GM12878 (cell line): ENCODE results near the gene ABCG1. TPM values are rescaled to one million over a fixed set of nuclear protein-coding genes. Genes with fewer than 3 reads are reported as not detected.

Experiments
- ATAC-seq: fragments of 200-7000 bp; cut with Tn5 transposase; 3 replicates; pipeline ENCODE4 v1.9.1; 2020; ENCODE audit warnings: mild to moderate bottlenecking, moderate library complexity
- BruUV-seq: library from RNA; stranded (reverse); fragments of 400-500 nt; replicated peaks from 2 replicates; lab custom pipeline; 2021; lab: Mats Ljungman, UMichigan
- CTCF ChIA-PET: fragments of 300-600 bp; sonication (Branson Sonifier 250); formaldehyde crosslinking; extraction: SDS; loops from one replicate; lab custom pipeline; 2021; ENCODE audit warnings: inconsistent platforms; lab: Yijun Ruan, JAX
- POLR2A ChIA-PET: fragments of 350-600 bp; formaldehyde crosslinking; extraction: SDS; loops from one replicate; lab custom pipeline; 2021; ENCODE audit warnings: inconsistent platforms; lab: Charles Lee
- RAD21 ChIA-PET: fragments of 300-600 bp; sonication (Branson Sonifier 250); formaldehyde crosslinking; loops from one replicate; lab custom pipeline; 2023; ENCODE audit warnings: antibody characterized with exemption; ENCODE audit not compliant: unreplicated experiment; lab: Charles Lee
- SMC1A ChIA-PET: fragments of 300-600 bp; sonication (Branson Sonifier 250); formaldehyde crosslinking; loops from one replicate; lab custom pipeline; 2023; ENCODE audit not compliant: unreplicated experiment, uncharacterized antibody; lab: Charles Lee
- DNase-seq: peaks from one replicate; pipeline ENCODE4 v3.0.0-alpha.2; 2011; ENCODE audit warnings: low read depth, low spot score
- FAIRE-seq: peaks from 3 replicates; lab custom pipeline; 2011; peaks lifted over from hg19 to GRCh38; lab: Jason Lieb, UNC
- H2AFZ ChIP-seq: 2 replicates; pipeline ENCODE4 v1.6.0; 2011; ENCODE audit warnings: low read depth, low read length, control low read depth; ENCODE audit not compliant: control insufficient read depth
- H3K27ac ChIP-seq: 2 replicates; pipeline ENCODE4 v1.5.1; 2011; ENCODE audit warnings: control low read depth; ENCODE audit not compliant: control insufficient read depth, insufficient read depth
- H3K27me3 ChIP-seq, 2 experiments: replicated peaks in 1 of 2; 2 replicates each; pipeline versions ENCODE4 v1.6.0 to v1.6.1; 2011; ENCODE audit warnings: low read length in 1 of 2; ENCODE audit not compliant: control insufficient read depth in 2 of 2, insufficient read depth in 2 of 2
- H3K36me3 ChIP-seq, 2 experiments: 2 replicates each; pipeline ENCODE4 v1.5.1; 2011; ENCODE audit warnings: low read length in 1 of 2; ENCODE audit not compliant: control insufficient read depth in 2 of 2, insufficient read depth in 2 of 2
- H3K4me1 ChIP-seq: 2 replicates; pipeline ENCODE4 v1.6.1; 2011; ENCODE audit warnings: mild to moderate bottlenecking, low read length, moderate library complexity, mixed read lengths; ENCODE audit not compliant: control insufficient read depth, insufficient read depth
- H3K4me2 ChIP-seq: 2 replicates; pipeline ENCODE4 v1.6.0; 2011; ENCODE audit warnings: control low read depth; ENCODE audit not compliant: control insufficient read depth, insufficient read depth
- H3K4me3 ChIP-seq: fragments of 200-600 bp; sonication (generic); 2 replicates; pipeline ENCODE4 v1.5.1; 2016
- H3K79me2 ChIP-seq: 2 replicates; pipeline ENCODE4 v1.6.0; 2011; ENCODE audit warnings: low read length; ENCODE audit not compliant: control insufficient read depth, insufficient read depth
- H3K9ac ChIP-seq: 2 replicates; pipeline ENCODE4 v1.8.0; 2011; ENCODE audit warnings: low read length, control low read depth, mixed read lengths; ENCODE audit not compliant: control insufficient read depth, insufficient read depth
- H3K9me3 ChIP-seq: replicated peaks from 3 replicates; pipeline ENCODE4 v1.5.1; 2011; ENCODE audit warnings: mild to moderate bottlenecking, low read length; ENCODE audit not compliant: control insufficient read depth, insufficient read depth
- H4K20me1 ChIP-seq: 2 replicates; pipeline ENCODE4 v1.6.0; 2011; ENCODE audit not compliant: control insufficient read depth, insufficient read depth
- CBX3 ChIP-seq: fragments of 200-600 bp; sonication (generic); IDR thresholded peaks from 2 replicates; pipeline ENCODE4 v1.6.1; 2016; ENCODE audit warnings: low read depth, borderline replicate concordance
- FOXM1 ChIP-seq: IDR thresholded peaks from 2 replicates; pipeline ENCODE4 v1.6.1; 2012; ENCODE audit warnings: low read depth, mild to moderate bottlenecking, inconsistent platforms, low read length, moderate library complexity
- IRF5 ChIP-seq: fragments of 450-650 bp; IDR thresholded peaks from 2 replicates; pipeline ENCODE4 v1.6.1; 2017; ENCODE audit warnings: borderline replicate concordance
- KDM1A ChIP-seq: fragments of 200-600 bp; sonication (generic); IDR thresholded peaks from 2 replicates; pipeline ENCODE4 v1.6.1; 2016; ENCODE audit warnings: borderline replicate concordance
- MEF2B ChIP-seq: fragments of 450-650 bp; IDR thresholded peaks from 2 replicates; pipeline ENCODE4 v1.6.1; 2018; ENCODE audit warnings: mild to moderate bottlenecking, moderate library complexity; ENCODE audit not compliant: partially characterized antibody, poor library complexity, severe bottlenecking
- MLLT1 ChIP-seq: fragments of 450-650 bp; IDR thresholded peaks from 2 replicates; pipeline ENCODE4 v1.6.1; 2016; ENCODE audit warnings: mild to moderate bottlenecking
- MXI1 ChIP-seq: fragments of 150-350 bp; IDR thresholded peaks from 2 replicates; pipeline ENCODE4 v1.6.1; 2011; ENCODE audit warnings: low read depth, mild to moderate bottlenecking, inconsistent platforms, low read length, improper control_type of control experiment
- PML ChIP-seq: IDR thresholded peaks from 2 replicates; pipeline ENCODE4 v1.6.1; 2012; ENCODE audit warnings: low read length, inconsistent platforms
- POLR2AphosphoS5 ChIP-seq: IDR thresholded peaks from 2 replicates; pipeline ENCODE4 v1.6.1; 2011; ENCODE audit warnings: mild to moderate bottlenecking, low read length, inconsistent platforms
- SIX5 ChIP-seq: IDR thresholded peaks from 2 replicates; pipeline ENCODE4 v1.6.1; 2011; ENCODE audit warnings: mild to moderate bottlenecking, low read depth, low read length, moderate library complexity; ENCODE audit not compliant: severe bottlenecking
- SREBF1 ChIP-seq: IDR thresholded peaks from 2 replicates; pipeline ENCODE4 v1.6.1; 2012; ENCODE audit warnings: mild to moderate bottlenecking, low read length
- STAT3 ChIP-seq: IDR thresholded peaks from 2 replicates; pipeline ENCODE4 v1.6.1; 2011; ENCODE audit warnings: low read depth, low read length, improper control_type of control experiment
- ZBTB11 ChIP-seq: fragments of 450-650 bp; formaldehyde crosslinking; IDR thresholded peaks from 2 replicates; pipeline ENCODE4 v1.5.0; 2022; ENCODE audit warnings: mild to moderate bottlenecking, missing genetic modification characterization
- WGBS: methylation state at CpG from one replicate; pipeline ENCODE4 v1.1.6; 2016; ENCODE audit warnings: low lambda C conversion rate; ENCODE audit not compliant: insufficient replicate concordance, insufficient coverage; ENCODE audit errors: missing lambda C conversion rate; 5-methylcytosine and 5-hydroxymethylcytosine counted together
- in situ Hi-C: fragments of 300-500 bp; cut with MboI; formaldehyde crosslinking; loops from 9 replicates; pipeline ENCODE4 v1.14.3; 2018; ENCODE audit warnings: mixed read lengths
- intact Hi-C: fragments of 100-400 bp; cut with micrococcal nuclease; formaldehyde crosslinking; loops from one replicate; pipeline ENCODE4 v1.14.2; 2022; ENCODE audit not compliant: unreplicated experiment
- polyA plus RNA-seq, 11 experiments: library from polyadenylated mRNA; depleted of rRNA in 4 of 11; unstranded in 6 of 11; stranded (reverse) in 5 of 11; fragments of >200 nt; fragmentation: Nextera tagmentation in 4 of 11; fragmentation: Illumina TruSeq in 1 of 11; extraction: Ambion mirVana in 4 of 11; extraction: Trizol in 1 of 11; gene quantifications; 1 replicate in 1 of 11; 2 replicates in 10 of 11; pipeline versions ENCODE4 v1.2.1 to v1.2.3, GENCODE V29; 2011 to 2016; ENCODE audit warnings: inconsistent platforms in 2 of 11, missing spikeins in 2 of 11, low read depth in 1 of 11
- total RNA-seq, 4 experiments: library from RNA; depleted of rRNA in 3 of 4; stranded (reverse); fragments of >200 nt in 3 of 4; fragmentation: Illumina TruSeq in 1 of 4; extraction: Trizol in 1 of 4; gene quantifications; 2 replicates each; pipeline versions ENCODE4 v1.2.1 to v1.2.3, GENCODE V29; 2013 to 2021

Gene ABCG1
- total and polyA plus RNA-seq, 10 of the 15 experiments (the other 5 are each of a cell fraction or from before 2014, with no cell fraction given), result 0.59 to 19.3 (median 5.7) TPM

GRCh38 chr21:42226626-42227025, 7.7 kb downstream of the ABCG1 start:
- no peak for ATAC-seq
- Histone ChIP-seq H3K79me2 (no peaks in the 10 kb centered on the region), H3K4me2 (no peak overlapping the region), H3K9me3 (no peaks in the 10 kb centered on the region), H3K4me3 (no peak overlapping the region), H3K36me3 (no peaks in the 10 kb centered on the region), H2AFZ (no peak overlapping the region), H4K20me1 (no peaks in the 10 kb centered on the region), H3K4me1 (peaks cover 17% of the 10 kb centered on the region), H3K9ac (no peak overlapping the region), H3K27me3 (no peaks in the 10 kb centered on the region), H3K27ac (no peak overlapping the region)
- ChIA-PET RAD21 (interaction anchor here (1.4 to 6.6 kb wide), 2 partner anchors 11 to 55 kb away, joined by 3 to 48 read pairs; no protein-coding TSS in a partner anchor), POLR2A (interaction anchor here (0.6 to 1.1 kb wide), 3 partner anchors 15 to 200 kb away, joined by 3 to 4 read pairs (median 4); no protein-coding TSS in a partner anchor), SMC1A (interaction anchor here (0.7 to 7.5 kb wide), 8 partner anchors 11 to 82 kb away, joined by 3 to 43 read pairs (median 4); no protein-coding TSS in a partner anchor), CTCF (interaction anchor here (3.9 to 4.7 kb wide), 2 partner anchors 12 to 32 kb away, joined by 18 to 24 read pairs; no protein-coding TSS in a partner anchor)
- 24% methylated on average over 2 of the region's 2 CpGs for WGBS
- no TSS peak for BruUV-seq
- no peak for DNase-seq
- intact Hi-C loops (loop anchor here (10.0 kb wide), 1 partner anchor 862 kb away; the partner anchor contains the start of gene MX2), in situ Hi-C loops (no loop called here)
- no peak for FAIRE-seq
- TF ChIP-seq SREBF1, result no peak
- TF ChIP-seq FOXM1, result no peak
- no peak for TF ChIP-seq SIX5
- no peak for TF ChIP-seq MXI1
- no peak for TF ChIP-seq STAT3
- no peak for TF ChIP-seq IRF5
- no peak for TF ChIP-seq PML
- TF ChIP-seq MLLT1, result no peak
- TF ChIP-seq POLR2AphosphoS5, result no peak
- no peak for TF ChIP-seq ZBTB11 (CRISPR knock-in tag)
- TF ChIP-seq MEF2B, result no peak
- no peak for TF ChIP-seq CBX3
- no peak for TF ChIP-seq KDM1A
